ENCODE data around the gene SCFD2. TPM values are rescaled to one million over a fixed set of nuclear protein-coding genes. Genes with fewer than 3 reads are reported as not detected.

SCFD2 gene
- total and polyA plus RNA-seq, 2 of the 8 experiments (the other 6 are each of a cell fraction or from before 2014, with no cell fraction given), result 6.2 to 10.2 TPM

- Histone ChIP-seq H2BK20ac (ENCODE audit: low read length) (no peak overlapping the region), H3K9me3 (ENCODE audit: insufficient read depth in 2 of 2, low read depth in 1 of 2, low read length in 1 of 2) (no peaks in the 10 kb centered on the region), H2BK5ac (ENCODE audit: low read depth, low read length) (no peak overlapping the region), H2AFZ (ENCODE audit: low read length) (no peak overlapping the region), H4K91ac (replicated peaks; ENCODE audit: insufficient read length, low read length) (no peak overlapping the region), H3K36me3 (ENCODE audit: control insufficient read depth in 2 of 4, insufficient read depth in 4 of 4, low read length in 3 of 4) (no peaks in the 10 kb centered on the region), H3K23ac (ENCODE audit: insufficient read length) (no peak overlapping the region), H3K14ac (ENCODE audit: insufficient read length) (no peak overlapping the region), H4K5ac (ENCODE audit: insufficient read length, low read depth, low read length) (no peak overlapping the region), H3K9ac (replicated peaks in 1 of 4; ENCODE audit: extremely low read depth in 1 of 4, low read depth in 3 of 4, low read length in 3 of 4) (no peak overlapping the region), H4K20me1 (replicated peaks in 1 of 2; ENCODE audit: control insufficient read depth in 1 of 2, insufficient read depth in 2 of 2, low read length in 2 of 2) (no peaks in the 10 kb centered on the region), H4K8ac (ENCODE audit: extremely low read depth, insufficient read depth, low read length) (no peak overlapping the region), H2AK5ac (ENCODE audit: low read depth, low read length) (no peak overlapping the region), H3K27me3 (replicated peaks in 1 of 4; ENCODE audit: control insufficient read depth in 3 of 4, extremely low read depth in 1 of 4, insufficient read depth in 3 of 4, low read length in 3 of 4) (no peaks in the 10 kb centered on the region), H3K56ac (replicated peaks; ENCODE audit: insufficient read length, low read depth, low read length) (no peak overlapping the region), H3K4me3 (ENCODE audit: extremely low read depth in 1 of 4, insufficient read depth in 2 of 4, low read depth in 3 of 4, low read length in 4 of 4) (no peak overlapping the region), H2BK15ac (ENCODE audit: low read length) (no peak overlapping the region), H3K27ac (ENCODE audit: low read depth, low read length) (no peak overlapping the region), H3K4ac (replicated peaks; ENCODE audit: insufficient read length, low read depth, low read length) (no peak overlapping the region), H3K23me2 (ENCODE audit: low read depth, low read length) (no peaks in the 10 kb centered on the region), H3K79me2 (ENCODE audit: control insufficient read depth in 1 of 2, insufficient read depth in 2 of 2, low read length in 2 of 2) (no peaks in the 10 kb centered on the region), H2BK12ac (ENCODE audit: low read depth, low read length) (no peak overlapping the region), H3K4me2 (ENCODE audit: insufficient read depth in 1 of 2, low read depth in 2 of 2, low read length in 2 of 2) (no peak overlapping the region), H2BK120ac (replicated peaks; ENCODE audit: low read depth, low read length) (no peak overlapping the region), H3K18ac (ENCODE audit: extremely low read depth, low read length) (no peak overlapping the region), H3K4me1 (replicated peaks in 1 of 4; ENCODE audit: control insufficient read depth in 3 of 4, insufficient read depth in 4 of 4, low read length in 3 of 4) (peaks cover 0 to 13% (median 7%) of the 10 kb centered on the region in 4 experiments; a peak in 4 of 7 replicates), H3K79me1 (ENCODE audit: low read depth, low read length) (no peaks in the 10 kb centered on the region)
- ChIA-PET CTCF (ENCODE audit: partially characterized antibody) (interaction anchor here (1.0 to 1.7 kb wide), 5 partner anchors 9 to 38 kb away, joined by 3 to 7 read pairs (median 4); no protein-coding TSS in a partner anchor), POLR2A (ENCODE audit: partially characterized antibody) (no interaction called here)
- no peak for FAIRE-seq
- DNase-seq (ENCODE audit: low read depth in 1 of 2, low spot score in 2 of 2), result no peak
- TF ChIP-seq BCL11A (IDR thresholded peaks at IDR 0.05; ENCODE audit: low read depth in 2 of 2, low read length in 2 of 2) (no peak), CHD2 (IDR thresholded peaks at IDR 0.05; ENCODE audit: low read length) (no peak), SRF (IDR thresholded peaks at IDR 0.05; ENCODE audit: low read depth, low read length) (no peak), YY1 (IDR thresholded peaks at IDR 0.05; ENCODE audit: low read depth, low read length) (no peak), GABPA (IDR thresholded peaks at IDR 0.05; ENCODE audit: borderline replicate concordance, insufficient read depth, low read length) (no peak), EGR1 (IDR thresholded peaks at IDR 0.05; ENCODE audit: borderline replicate concordance, low read depth, low read length) (no peak), POLR2AphosphoS5 (IDR thresholded peaks at IDR 0.05; ENCODE audit: low read depth, low read length) (no peak), CHD1 (IDR thresholded peaks at IDR 0.05; ENCODE audit: low read depth, low read length) (no peak), HDAC2 (IDR thresholded peaks at IDR 0.05; ENCODE audit: borderline replicate concordance in 1 of 2, low read depth in 2 of 2, low read length in 2 of 2) (no peak), GTF2F1 (IDR thresholded peaks at IDR 0.05; ENCODE audit: borderline replicate concordance, low read depth, low read length) (no peak), RNF2 (IDR thresholded peaks at IDR 0.05; ENCODE audit: borderline replicate concordance, low read depth, low read length, missing control alignments, poor library complexity, severe bottlenecking) (no peak), PHF8 (conservative IDR thresholded peaks at IDR 0.05; ENCODE audit: low read depth, low read length) (no peak), SIX5 (IDR thresholded peaks at IDR 0.05; ENCODE audit: low read depth, low read length) (no peak), EP300 (IDR thresholded peaks at IDR 0.05; ENCODE audit: borderline replicate concordance in 1 of 2, low read depth in 2 of 2, low read length in 2 of 2) (no peak)
- TF ChIP-seq, protein P1, sequence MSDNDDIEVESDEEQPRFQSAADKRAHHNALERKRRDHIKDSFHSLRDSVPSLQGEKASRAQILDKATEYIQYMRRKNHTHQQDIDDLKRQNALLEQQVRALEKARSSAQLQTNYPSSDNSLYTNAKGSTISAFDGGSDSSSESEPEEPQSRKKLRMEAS (IDR thresholded peaks at IDR 0.05), result no peak
Observed at GRCh38 chr4:52952540-52952939, 413.3 kb downstream of the SCFD2 start.

Data from H1 (cell line).